A549 (cell line): ENCODE results near the gene SNRNP40. TPM values are rescaled to one million over a fixed set of nuclear protein-coding genes. Genes with fewer than 3 reads are reported as not detected.

Experiments
- ATAC-seq, 2 experiments: fragments of 200-7000 bp in 1 of 2; fragments of >200 bp in 1 of 2; cut with Nextera tagmentation in 1 of 2; cut with Tn5 transposase in 1 of 2; 3 replicates each; pipeline versions ENCODE4 v1.8.0 to v1.9.1; 2018 to 2020; ENCODE audit warnings: mild to moderate bottlenecking in 1 of 2, moderate library complexity in 1 of 2
- CTCF ChIA-PET: fragments of 300-600 bp; sonication (Branson Sonifier 250); formaldehyde crosslinking; extraction: SDS; loops from one replicate; lab custom pipeline; 2021; ENCODE audit warnings: antibody characterized with exemption, inconsistent platforms; lab: Yijun Ruan, JAX
- POLR2A ChIA-PET: fragments of 350-600 bp; formaldehyde crosslinking; extraction: SDS; loops from one replicate; lab custom pipeline; 2021; ENCODE audit warnings: antibody characterized with exemption, inconsistent platforms; lab: Yijun Ruan, JAX
- DNase-seq, 2 experiments: peaks; one replicate each; pipeline versions ENCODE4 v3.0.0 to v3.0.0-alpha.2; 2011 to 2016; ENCODE audit warnings: low read depth in 1 of 2, low spot score in 1 of 2
- FAIRE-seq: peaks from 2 replicates; lab custom pipeline; 2011; peaks lifted over from hg19 to GRCh38; lab: Jason Lieb, UNC
- H3K27ac ChIP-seq, 2 experiments: fragments of >200 bp; sonication (Bioruptor Twin); formaldehyde crosslinking; 3 replicates each; pipeline ENCODE4 v1.5.1; 2016 to 2017
- H3K4me1 ChIP-seq: fragments of >200 bp; sonication (Bioruptor Twin); formaldehyde crosslinking; 3 replicates; pipeline ENCODE4 v1.6.1; 2016
- H3K4me2 ChIP-seq: fragments of >200 bp; sonication (Bioruptor Twin); formaldehyde crosslinking; 3 replicates; pipeline ENCODE4 v1.6.1; 2016
- H3K4me3 ChIP-seq: fragments of >200 bp; sonication (Bioruptor Twin); formaldehyde crosslinking; 3 replicates; pipeline ENCODE4 v1.5.1; 2016
- H3K9me3 ChIP-seq: fragments of >200 bp; sonication (Bioruptor Twin); formaldehyde crosslinking; 3 replicates; pipeline ENCODE4 v1.6.1; 2016
- BHLHE40 ChIP-seq: IDR thresholded peaks from 2 replicates; pipeline ENCODE4 v1.6.1; 2012; ENCODE audit warnings: low read depth, low read length, inconsistent platforms
- CBX2 ChIP-seq: fragments of 200-600 bp; sonication (generic); IDR thresholded peaks from 2 replicates; pipeline ENCODE4 v1.6.1; 2016; ENCODE audit warnings: low read depth, mild to moderate bottlenecking, borderline replicate concordance
- CBX8 ChIP-seq: fragments of 200-600 bp; sonication (generic); IDR thresholded peaks from 2 replicates; pipeline ENCODE4 v1.6.1; 2016
- CHD2 ChIP-seq: fragments of 150-350 bp; IDR thresholded peaks from 2 replicates; pipeline ENCODE4 v1.6.1; 2014; ENCODE audit warnings: low read length; ENCODE audit not compliant: partially characterized antibody
- EHF ChIP-seq: fragments of 250-450 bp; sonication (Bioruptor Pico); IDR thresholded peaks from 2 replicates; pipeline ENCODE4 v1.5.0; 2020; ENCODE audit warnings: mild to moderate bottlenecking
- EHMT2 ChIP-seq: fragments of 200-600 bp; sonication (generic); IDR thresholded peaks from 2 replicates; pipeline ENCODE4 v1.6.1; 2016; ENCODE audit warnings: antibody characterized with exemption, low read depth, mild to moderate bottlenecking, moderate library complexity
- EP300 ChIP-seq, 2 experiments: fragments of >200 bp; sonication (Bioruptor Twin); formaldehyde crosslinking; IDR thresholded peaks; 2 replicates in 1 of 2; 3 replicates in 1 of 2; pipeline ENCODE4 v1.6.1; 2016 to 2017
- ESRRA ChIP-seq: fragments of 150-350 bp; IDR thresholded peaks from 2 replicates; pipeline ENCODE4 v1.6.1; 2014; ENCODE audit warnings: mild to moderate bottlenecking, low read length, borderline replicate concordance
- FOSB ChIP-seq: fragments of 250-450 bp; sonication (Bioruptor Pico); IDR thresholded peaks from 2 replicates; pipeline ENCODE4 v1.5.0; 2020; ENCODE audit warnings: mild to moderate bottlenecking, moderate library complexity
- FOXS1 ChIP-seq: fragments of 250-450 bp; sonication (Bioruptor Pico); IDR thresholded peaks from 2 replicates; pipeline ENCODE4 v1.5.0; 2020; ENCODE audit warnings: mild to moderate bottlenecking, moderate library complexity
- GATA3 ChIP-seq: IDR thresholded peaks from 2 replicates; pipeline ENCODE4 v1.6.1; 2012; ENCODE audit warnings: borderline replicate concordance
- HEYL ChIP-seq: fragments of 250-450 bp; sonication (Bioruptor Pico); IDR thresholded peaks from 2 replicates; pipeline ENCODE4 v1.8.0; 2021; ENCODE audit warnings: mild to moderate bottlenecking, moderate library complexity
- HOXA7 ChIP-seq: fragments of 250-450 bp; sonication (Bioruptor Pico); IDR thresholded peaks from 2 replicates; pipeline ENCODE4 v1.5.0; 2020; ENCODE audit warnings: mild to moderate bottlenecking, moderate library complexity
- HOXB13 ChIP-seq: fragments of 250-450 bp; sonication (Bioruptor Pico); IDR thresholded peaks from 2 replicates; pipeline ENCODE4 v1.5.0; 2020; ENCODE audit warnings: low read depth, mild to moderate bottlenecking, moderate library complexity
- MAZ ChIP-seq: fragments of 150-350 bp; IDR thresholded peaks from 2 replicates; pipeline ENCODE4 v1.6.1; 2014; ENCODE audit warnings: antibody characterized with exemption, low read depth, low read length, borderline replicate concordance
- MYC ChIP-seq: IDR thresholded peaks from 2 replicates; pipeline ENCODE4 v1.6.1; 2012; ENCODE audit warnings: mild to moderate bottlenecking, inconsistent platforms, low read length, improper control_type of control experiment, borderline replicate concordance
- PHF8 ChIP-seq: fragments of 200-600 bp; sonication (generic); IDR thresholded peaks from 2 replicates; pipeline ENCODE4 v1.6.1; 2016; ENCODE audit warnings: low read depth, mild to moderate bottlenecking, antibody characterized with exemption, moderate library complexity, borderline replicate concordance
- POLR2A ChIP-seq: IDR thresholded peaks from 2 replicates; pipeline ENCODE4 v1.6.1; 2012; ENCODE audit warnings: mild to moderate bottlenecking, low read length
- RARB ChIP-seq: fragments of 250-450 bp; sonication (Bioruptor Pico); IDR thresholded peaks from 2 replicates; pipeline ENCODE4 v1.8.0; 2021; ENCODE audit warnings: mild to moderate bottlenecking, moderate library complexity
- RFX5 ChIP-seq: fragments of 450-650 bp; IDR thresholded peaks from 2 replicates; pipeline ENCODE4 v1.7.1; 2014; ENCODE audit warnings: antibody characterized with exemption, mild to moderate bottlenecking, moderate library complexity
- SREBF2 ChIP-seq: fragments of 450-650 bp; IDR thresholded peaks from 2 replicates; pipeline ENCODE4 v1.6.1; 2014; ENCODE audit warnings: mild to moderate bottlenecking, moderate library complexity
- TP53 ChIP-seq: fragments of 250-450 bp; sonication (Bioruptor Pico); IDR thresholded peaks from 2 replicates; pipeline ENCODE4 v1.5.0; 2021; ENCODE audit warnings: mild to moderate bottlenecking, moderate library complexity
- ZC3H11A ChIP-seq: fragments of 450-650 bp; IDR thresholded peaks from 2 replicates; pipeline ENCODE4 v1.6.1; 2014; ENCODE audit warnings: antibody characterized with exemption, mild to moderate bottlenecking
- ZNF302 ChIP-seq: fragments of 250-450 bp; sonication (Bioruptor Pico); IDR thresholded peaks from 2 replicates; pipeline ENCODE4 v1.9.0; 2021; ENCODE audit warnings: inconsistent platforms, mild to moderate bottlenecking, moderate library complexity
- WGBS: methylation state at CpG from one replicate; pipeline ENCODE4 v1.1.6; 2017; ENCODE audit errors: missing lambda C conversion rate; 5-methylcytosine and 5-hydroxymethylcytosine counted together
- polyA plus RNA-seq, 4 experiments: library from polyadenylated mRNA; depleted of rRNA in 3 of 4; stranded (reverse); fragments of >200 nt; fragmentation: RNase III in 1 of 4; extraction: RNeasy Plus Mini Kit Qiagen cat#74134 plus additional on column Dnase treatment in 1 of 4; gene quantifications; 2 replicates in 3 of 4; 3 replicates in 1 of 4; pipeline ENCODE4 v1.2.3, GENCODE V29; 2011 to 2017
- TF ChIP-seq, protein P1 (sequence below): IDR thresholded peaks from 2 replicates; pipeline ENCODE4 v1.6.1; 2012; ENCODE audit warnings: low read depth, borderline replicate concordance
- TF ChIP-seq, protein P2 (sequence below): IDR thresholded peaks from 2 replicates; pipeline ENCODE4 v1.6.1; 2012
- TF ChIP-seq, protein P3 (sequence below): fragments of 450-650 bp; IDR thresholded peaks from 2 replicates; pipeline ENCODE4 v1.6.1; 2014; ENCODE audit warnings: antibody characterized with exemption
- TF ChIP-seq, protein P4 (sequence below): fragments of >200 bp; sonication (Bioruptor Twin); formaldehyde crosslinking; IDR thresholded peaks from 2 replicates; pipeline ENCODE4 v1.6.1; 2016
- TF ChIP-seq, protein P5 (sequence below): fragments of >200 bp; sonication (Bioruptor Twin); formaldehyde crosslinking; IDR thresholded peaks from 3 replicates; pipeline ENCODE4 v1.6.1; 2016

SNRNP40 gene
- polyA plus RNA-seq, 2 of the 4 experiments (the other 2 are of a cell fraction): 47.4 to 72.5 TPM

DNA sequence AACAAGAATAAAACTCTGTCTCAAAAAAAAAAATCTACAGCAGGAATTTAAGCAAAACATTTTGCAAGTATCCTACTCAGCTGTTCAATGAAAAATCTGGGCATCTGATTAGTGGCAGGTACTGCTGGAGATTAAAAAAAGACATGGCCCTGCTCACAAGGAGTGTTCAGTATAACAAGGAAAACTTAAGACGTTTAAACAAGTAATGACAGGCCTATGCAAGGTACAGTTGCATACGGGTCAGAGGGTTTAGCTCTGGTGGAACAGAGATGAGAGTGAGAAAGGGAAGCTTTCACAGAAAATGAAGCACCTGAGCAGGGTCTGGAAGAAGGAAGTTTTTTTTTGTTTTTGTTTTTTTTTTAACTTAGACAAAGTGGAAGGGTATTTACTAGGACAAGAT lies 23.0 kb downstream of the SNRNP40 start:
- FAIRE-seq (no peak), DNase-seq (no peak), ATAC-seq (no peak)
- Histone ChIP-seq H3K27ac (no peak overlapping the region), H3K9me3 (no peaks in the 10 kb centered on the region), H3K4me2 (no peak overlapping the region), H3K4me1 (no peaks in the 10 kb centered on the region), H3K4me3 (no peak overlapping the region)
- TF ChIP-seq HEYL (CRISPR knock-in tag) (no peak), ZNF302 (no peak), RFX5 (no peak), MYC (no peak), CHD2 (no peak), CBX2 (no peak), SREBF2 (no peak), MAZ (no peak), EP300 (IDR thresholded peaks at IDR 0.05) (no peak), RARB (no peak), GATA3 (no peak), EHMT2 (no peak)
- TF ChIP-seq, protein P1, sequence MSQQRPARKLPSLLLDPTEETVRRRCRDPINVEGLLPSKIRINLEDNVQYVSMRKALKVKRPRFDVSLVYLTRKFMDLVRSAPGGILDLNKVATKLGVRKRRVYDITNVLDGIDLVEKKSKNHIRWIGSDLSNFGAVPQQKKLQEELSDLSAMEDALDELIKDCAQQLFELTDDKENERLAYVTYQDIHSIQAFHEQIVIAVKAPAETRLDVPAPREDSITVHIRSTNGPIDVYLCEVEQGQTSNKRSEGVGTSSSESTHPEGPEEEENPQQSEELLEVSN: no peak
- TF ChIP-seq, protein P2, sequence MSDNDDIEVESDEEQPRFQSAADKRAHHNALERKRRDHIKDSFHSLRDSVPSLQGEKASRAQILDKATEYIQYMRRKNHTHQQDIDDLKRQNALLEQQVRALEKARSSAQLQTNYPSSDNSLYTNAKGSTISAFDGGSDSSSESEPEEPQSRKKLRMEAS: no peak
- TF ChIP-seq, protein P3, sequence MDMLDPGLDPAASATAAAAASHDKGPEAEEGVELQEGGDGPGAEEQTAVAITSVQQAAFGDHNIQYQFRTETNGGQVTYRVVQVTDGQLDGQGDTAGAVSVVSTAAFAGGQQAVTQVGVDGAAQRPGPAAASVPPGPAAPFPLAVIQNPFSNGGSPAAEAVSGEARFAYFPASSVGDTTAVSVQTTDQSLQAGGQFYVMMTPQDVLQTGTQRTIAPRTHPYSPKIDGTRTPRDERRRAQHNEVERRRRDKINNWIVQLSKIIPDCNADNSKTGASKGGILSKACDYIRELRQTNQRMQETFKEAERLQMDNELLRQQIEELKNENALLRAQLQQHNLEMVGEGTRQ: no peak
- 90% methylated on average over 2 of the region's 2 CpGs for WGBS
- POLR2A ChIA-PET: no interaction called here
- CTCF ChIA-PET: interaction anchor here (0.5 to 0.7 kb wide), 2 partner anchors 12 to 15 kb away, joined by 3 to 4 read pairs; no protein-coding TSS in a partner anchor

DNA sequence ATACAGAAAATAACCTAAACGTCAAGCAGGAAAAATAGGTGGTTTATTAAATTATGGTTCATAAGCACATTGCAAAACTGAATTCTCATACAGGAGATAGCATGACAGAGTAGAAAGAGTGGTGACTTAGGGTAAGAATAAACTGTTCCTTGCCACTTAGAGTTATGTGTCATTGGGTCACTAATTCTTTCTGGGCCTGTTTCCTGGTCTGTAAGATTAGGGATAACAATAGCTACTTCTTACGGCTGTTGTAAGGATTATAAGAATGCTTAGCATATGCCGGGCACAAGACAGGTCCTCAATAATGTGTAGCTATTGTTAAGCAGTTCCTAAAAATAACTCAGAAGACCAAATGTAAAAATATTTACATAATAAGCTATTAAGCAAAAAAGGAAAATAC lies 24.2 kb downstream of the SNRNP40 start:
- POLR2A ChIA-PET: no interaction called here
- CTCF ChIA-PET: interaction anchor here (1.1 to 1.8 kb wide), 3 partner anchors 15 to 276 kb away, joined by 3 to 4 read pairs (median 3); no protein-coding TSS in a partner anchor

DNA sequence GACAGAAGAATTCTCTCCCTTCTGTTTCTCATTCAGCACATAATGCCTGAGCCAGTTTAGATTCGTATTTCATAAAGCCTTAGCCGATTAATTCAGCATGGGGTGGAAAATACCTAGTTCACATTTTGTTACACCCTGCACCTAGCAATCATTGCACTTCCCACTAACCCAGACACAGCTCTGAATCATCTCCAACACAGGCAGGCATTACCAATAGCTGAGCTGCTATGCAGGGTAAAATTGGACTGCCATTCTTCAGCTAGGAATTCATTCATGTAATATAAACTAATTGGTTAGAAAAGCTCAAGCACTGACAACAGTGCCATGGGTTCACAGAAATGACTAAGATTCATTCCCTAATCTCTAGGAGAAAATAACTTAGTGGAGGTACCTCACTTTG lies 30.0 kb downstream of the SNRNP40 start:
- 97% methylated on average over 2 of the region's 2 CpGs for WGBS
- ChIA-PET CTCF (interaction anchor here (0.6 kb wide), 2 partner anchors 67 to 104 kb away, joined by 3 read pairs; no protein-coding TSS in a partner anchor), POLR2A (no interaction called here)
- Histone ChIP-seq H3K4me1 (no peaks in the 10 kb centered on the region), H3K27ac (no peak overlapping the region), H3K9me3 (no peaks in the 10 kb centered on the region), H3K4me2 (no peak overlapping the region), H3K4me3 (no peak overlapping the region)
- FAIRE-seq: no peak
- DNase-seq: no peak
- ATAC-seq: no peak
- TF ChIP-seq FOXS1 (CRISPR knock-in tag) (no peak), ESRRA (no peak), FOSB (CRISPR knock-in tag) (no peak), ZNF302 (no peak)
- TF ChIP-seq, protein P4, sequence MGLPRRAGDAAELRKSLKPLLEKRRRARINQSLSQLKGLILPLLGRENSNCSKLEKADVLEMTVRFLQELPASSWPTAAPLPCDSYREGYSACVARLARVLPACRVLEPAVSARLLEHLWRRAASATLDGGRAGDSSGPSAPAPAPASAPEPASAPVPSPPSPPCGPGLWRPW: no peak

More for the DNA sequence above, 24.2 kb downstream of the SNRNP40 start:
- no peak overlapping the region for H3K4me2 ChIP-seq
- TF ChIP-seq EHF (CRISPR knock-in tag) (no peak), POLR2A (no peak), HOXB13 (CRISPR knock-in tag) (no peak), RARB (no peak), EP300 (IDR thresholded peaks at IDR 0.05) (no peak), BHLHE40 (no peak), ESRRA (no peak), CHD2 (no peak), GATA3 (no peak), PHF8 (no peak), HOXA7 (CRISPR knock-in tag) (no peak), ZC3H11A (no peak), TP53 (no peak), CBX8 (no peak), FOSB (CRISPR knock-in tag) (no peak)
- TF ChIP-seq, protein P4: no peak
- TF ChIP-seq, protein P5, sequence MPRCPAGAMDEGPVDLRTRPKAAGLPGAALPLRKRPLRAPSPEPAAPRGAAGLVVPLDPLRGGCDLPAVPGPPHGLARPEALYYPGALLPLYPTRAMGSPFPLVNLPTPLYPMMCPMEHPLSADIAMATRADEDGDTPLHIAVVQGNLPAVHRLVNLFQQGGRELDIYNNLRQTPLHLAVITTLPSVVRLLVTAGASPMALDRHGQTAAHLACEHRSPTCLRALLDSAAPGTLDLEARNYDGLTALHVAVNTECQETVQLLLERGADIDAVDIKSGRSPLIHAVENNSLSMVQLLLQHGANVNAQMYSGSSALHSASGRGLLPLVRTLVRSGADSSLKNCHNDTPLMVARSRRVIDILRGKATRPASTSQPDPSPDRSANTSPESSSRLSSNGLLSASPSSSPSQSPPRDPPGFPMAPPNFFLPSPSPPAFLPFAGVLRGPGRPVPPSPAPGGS: no peak
- TF ChIP-seq, all 56 proteins: peak for 0
- no peak for DNase-seq
- FAIRE-seq: no peak
- no peak overlapping the region for H3K27ac ChIP-seq
- no peak for ATAC-seq
- H3K9me3 ChIP-seq: no peaks in the 10 kb centered on the region
- H3K4me1 ChIP-seq: no peaks in the 10 kb centered on the region
- WGBS: 94% methylated on average over 3 of the region's 3 CpGs
- H3K4me3 ChIP-seq: no peak overlapping the region
